Measurements from ENCODE around the gene SLC22A7. TPM values are rescaled to one million over a fixed set of nuclear protein-coding genes. Genes with fewer than 3 reads are reported as not detected.

SLC22A7 gene
- total and polyA plus RNA-seq, 2 of the 8 experiments (the other 6 are each of a cell fraction or from before 2014, with no cell fraction given) = not detected

- no peak for TF ChIP-seq SIX5 (IDR thresholded peaks at IDR 0.05; ENCODE audit: low read depth, low read length)
- TF ChIP-seq ASH2L (IDR thresholded peaks at IDR 0.05; ENCODE audit: low read length) = no peak
- no peak for TF ChIP-seq SAP30 (IDR thresholded peaks at IDR 0.05; ENCODE audit: insufficient read depth, insufficient replicate concordance, low read length)
- no peak for TF ChIP-seq E2F6 (IDR thresholded peaks at IDR 0.05)
- TF ChIP-seq TCF12 (IDR thresholded peaks at IDR 0.05; ENCODE audit: low read depth, low read length) = no peak
- no peak for TF ChIP-seq CREB1 (IDR thresholded peaks at IDR 0.05)
- no peak for TF ChIP-seq ATF3 (IDR thresholded peaks at IDR 0.05; ENCODE audit: insufficient read depth, low read depth, low read length)
- no peak for TF ChIP-seq BCL11A (IDR thresholded peaks at IDR 0.05; ENCODE audit: low read depth in 2 of 2, low read length in 2 of 2)
Measured at GRCh38 chr6:43287717-43288679, 10.1 kb upstream of the SLC22A7 start (continued).
